HCT116 (cell line): Measurements from ENCODE around the gene PAX7.

Experiments used
- CTCF ChIP-seq, 3 experiments: fragments of 200-600 bp in 1 of 3; sonication (generic) in 1 of 3; IDR thresholded peaks in 2 of 3; conservative IDR thresholded peaks in 1 of 3; 2 replicates each; pipeline ENCODE4 v1.5.1; 2012 to 2017; ENCODE audit warnings: low read depth in 2 of 3, low read length in 2 of 3, antibody characterized with exemption in 1 of 3, borderline replicate concordance in 1 of 3, control low read depth in 1 of 3, mild to moderate bottlenecking in 1 of 3, mixed read lengths in 1 of 3, mixed run types in 1 of 3, moderate library complexity in 1 of 3; ENCODE audit not compliant: insufficient read depth in 1 of 3
- EGR1 ChIP-seq: IDR thresholded peaks from 2 replicates; pipeline ENCODE4 v1.6.1; 2012; ENCODE audit warnings: low read depth
- ELF1 ChIP-seq: IDR thresholded peaks from 2 replicates; pipeline ENCODE4 v1.6.1; 2012; ENCODE audit warnings: low read depth, borderline replicate concordance
- EZH2 ChIP-seq: fragments of 200-600 bp; sonication (generic); IDR thresholded peaks from 2 replicates; pipeline ENCODE4 v1.6.1; 2017; ENCODE audit warnings: antibody characterized with exemption, mixed run types
- POLR2A ChIP-seq: IDR thresholded peaks from 2 replicates; pipeline ENCODE4 v1.7.0; 2011; ENCODE audit warnings: borderline replicate concordance; ENCODE audit not compliant: insufficient read depth, insufficient read length; ENCODE audit errors: extremely low read depth
- POLR2AphosphoS5 ChIP-seq: IDR thresholded peaks from 2 replicates; pipeline ENCODE4 v1.6.1; 2011; ENCODE audit warnings: mild to moderate bottlenecking, low read depth, low read length, moderate library complexity
- ZNF274 ChIP-seq: fragments of 200-500 bp; sonication (Bioruptor generic); IDR thresholded peaks from 2 replicates; pipeline ENCODE4 v1.6.1; 2014; ENCODE audit warnings: mild to moderate bottlenecking, low read depth, low read length, inconsistent platforms

GRCh38 chr1:18693256-18694098 lies 62.8 kb downstream of the PAX7 start:
- TF ChIP-seq POLR2AphosphoS5 (no peak), EZH2 (no peak), CTCF (IDR thresholded peaks at IDR 0.05 in 2 of 3, conservative IDR thresholded peaks at IDR 0.05 in 1 of 3; ENCODE audit: borderline replicate concordance in 1 of 3, insufficient read depth in 1 of 3, low read depth in 2 of 3, low read length in 2 of 3) (no peak), ELF1 (no peak), POLR2A (no peak), EGR1 (no peak), ZNF274 (no peak)
